ENCODE measurements around the gene BTBD17.

Gene BTBD17

DNA sequence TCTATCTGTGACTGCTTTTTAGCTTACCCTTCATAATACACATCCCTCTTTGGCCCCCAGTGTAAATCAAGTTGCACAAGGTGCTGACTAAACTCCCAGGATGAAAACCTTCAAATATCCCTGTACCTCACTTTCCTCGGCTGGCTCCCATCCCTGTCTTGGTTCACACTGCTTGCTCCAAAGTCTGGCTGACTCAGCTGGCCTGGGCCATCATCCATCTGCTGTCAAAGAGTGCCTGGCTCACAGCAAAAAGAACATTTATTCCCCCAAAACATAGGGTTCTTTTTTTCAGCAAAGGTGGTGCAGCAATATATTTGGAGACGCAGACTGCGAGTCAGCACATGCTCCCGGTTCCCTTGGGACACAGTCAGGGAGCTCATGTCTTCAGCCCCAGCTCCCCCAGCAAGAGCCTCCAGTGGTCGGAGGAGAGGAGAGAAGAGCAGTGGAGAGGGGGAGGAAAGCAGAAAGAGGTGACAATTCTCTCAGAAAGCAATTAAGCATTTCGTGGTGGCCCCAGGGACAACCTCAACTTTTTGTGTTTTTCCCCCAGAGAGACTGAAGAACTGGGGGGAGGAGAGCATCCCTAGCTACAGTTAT, 31.8 kb upstream of the BTBD17 start:
- DNase-seq (ENCODE audit: low read depth) = no peak
- TF ChIP-seq, protein P1, sequence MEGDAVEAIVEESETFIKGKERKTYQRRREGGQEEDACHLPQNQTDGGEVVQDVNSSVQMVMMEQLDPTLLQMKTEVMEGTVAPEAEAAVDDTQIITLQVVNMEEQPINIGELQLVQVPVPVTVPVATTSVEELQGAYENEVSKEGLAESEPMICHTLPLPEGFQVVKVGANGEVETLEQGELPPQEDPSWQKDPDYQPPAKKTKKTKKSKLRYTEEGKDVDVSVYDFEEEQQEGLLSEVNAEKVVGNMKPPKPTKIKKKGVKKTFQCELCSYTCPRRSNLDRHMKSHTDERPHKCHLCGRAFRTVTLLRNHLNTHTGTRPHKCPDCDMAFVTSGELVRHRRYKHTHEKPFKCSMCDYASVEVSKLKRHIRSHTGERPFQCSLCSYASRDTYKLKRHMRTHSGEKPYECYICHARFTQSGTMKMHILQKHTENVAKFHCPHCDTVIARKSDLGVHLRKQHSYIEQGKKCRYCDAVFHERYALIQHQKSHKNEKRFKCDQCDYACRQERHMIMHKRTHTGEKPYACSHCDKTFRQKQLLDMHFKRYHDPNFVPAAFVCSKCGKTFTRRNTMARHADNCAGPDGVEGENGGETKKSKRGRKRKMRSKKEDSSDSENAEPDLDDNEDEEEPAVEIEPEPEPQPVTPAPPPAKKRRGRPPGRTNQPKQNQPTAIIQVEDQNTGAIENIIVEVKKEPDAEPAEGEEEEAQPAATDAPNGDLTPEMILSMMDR (IDR thresholded peaks at IDR 0.05; ENCODE audit: control insufficient read depth, insufficient read depth, low read depth, low read length, missing control alignments) = no peak
- no peak overlapping the region for H3K4me3 ChIP-seq (ENCODE audit: control insufficient read depth, low read depth, low read length)

GRCh38 chr17:74392848-74393247, 31.2 kb upstream of the BTBD17 start:
- DNase-seq (ENCODE audit: low read depth) = no peak
- no peak overlapping the region for H3K4me3 ChIP-seq (ENCODE audit: control insufficient read depth, low read depth, low read length)
- TF ChIP-seq, protein P1 (IDR thresholded peaks at IDR 0.05; ENCODE audit: control insufficient read depth, insufficient read depth, low read depth, low read length, missing control alignments) = no peak

- H3K4me3 ChIP-seq (ENCODE audit: control insufficient read depth, low read depth, low read length) = no peak overlapping the region
- DNase-seq (ENCODE audit: low read depth) = no peak
- TF ChIP-seq, protein P1 (IDR thresholded peaks at IDR 0.05; ENCODE audit: control insufficient read depth, insufficient read depth, low read depth, low read length, missing control alignments) = no peak
Observed at GRCh38 chr17:74391771-74392170, 30.1 kb upstream of the BTBD17 start.

GRCh38 chr17:74390680-74391653, 29.3 kb upstream of the BTBD17 start:
- no peak for DNase-seq (ENCODE audit: low read depth)
- H3K4me3 ChIP-seq (ENCODE audit: control insufficient read depth, low read depth, low read length) = no peak overlapping the region
- TF ChIP-seq, protein P1 (IDR thresholded peaks at IDR 0.05; ENCODE audit: control insufficient read depth, insufficient read depth, low read depth, low read length, missing control alignments) = no peak

DNA sequence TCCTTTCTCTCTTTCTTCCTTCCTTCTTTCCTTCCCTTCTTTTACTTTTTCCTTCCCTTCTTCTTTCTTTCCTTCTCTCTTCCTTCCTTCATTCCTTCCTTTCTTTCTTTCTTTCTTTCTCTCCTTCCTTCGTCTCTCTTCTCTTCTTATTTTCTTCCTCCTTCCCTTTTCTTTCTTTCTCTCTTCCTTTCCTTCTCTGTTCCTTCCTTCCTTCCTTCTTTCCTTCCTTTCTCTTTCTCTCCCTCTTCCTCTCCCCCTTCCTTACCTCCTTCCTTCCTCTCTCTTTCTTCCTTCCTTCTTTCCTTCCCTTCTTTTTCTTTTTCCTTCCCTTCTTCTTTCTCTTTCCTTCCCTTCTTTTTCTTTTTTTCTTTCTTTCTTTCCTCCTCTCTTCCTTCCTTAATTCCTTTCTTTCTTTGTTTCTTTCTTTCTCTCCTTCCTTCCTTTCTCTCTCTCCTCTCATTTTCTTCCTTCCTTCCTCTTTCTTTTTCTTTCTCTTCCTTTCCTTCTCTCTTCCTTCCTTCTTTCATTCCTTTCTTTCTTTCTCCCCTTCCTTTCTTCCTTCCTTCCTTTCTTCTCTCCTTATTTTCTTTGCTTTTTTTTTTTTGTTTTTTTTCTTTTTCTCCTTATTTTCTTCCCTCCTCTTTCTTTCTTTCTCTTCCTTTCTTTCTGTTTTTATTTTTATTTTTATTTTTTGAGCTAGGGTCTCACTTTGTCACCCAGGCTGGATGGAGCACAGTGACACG, 28.4 kb upstream of the BTBD17 start:
- no peak for DNase-seq (ENCODE audit: low read depth)
- no peak overlapping the region for H3K4me3 ChIP-seq (ENCODE audit: control insufficient read depth, low read depth, low read length)
- TF ChIP-seq, protein P1 (IDR thresholded peaks at IDR 0.05; ENCODE audit: control insufficient read depth, insufficient read depth, low read depth, low read length, missing control alignments) = no peak

GRCh38 chr17:74389084-74389753, 27.6 kb upstream of the BTBD17 start:
- DNase-seq (ENCODE audit: low read depth) = no peak
- H3K4me3 ChIP-seq (ENCODE audit: control insufficient read depth, low read depth, low read length) = no peak overlapping the region
- TF ChIP-seq, protein P1 (IDR thresholded peaks at IDR 0.05; ENCODE audit: control insufficient read depth, insufficient read depth, low read depth, low read length, missing control alignments) = no peak

All from AG09309 (cell line).